HL-60 (cell line): ENCODE measurements around the gene ZNF785.

Source experiments
- CTCF ChIP-seq: IDR thresholded peaks from one replicate; pipeline ENCODE4 v1.5.1; 2011; ENCODE audit warnings: low read length, control low read depth, inconsistent platforms; ENCODE audit not compliant: insufficient read depth
- POLR2AphosphoS5 ChIP-seq: IDR thresholded peaks from 2 replicates; pipeline ENCODE4 v1.6.1; 2012; ENCODE audit warnings: low read depth
- SPI1 ChIP-seq: IDR thresholded peaks from 2 replicates; pipeline ENCODE4 v1.6.1; 2012; ENCODE audit warnings: low read depth, mild to moderate bottlenecking, borderline replicate concordance

- no peak for TF ChIP-seq CTCF
- no peak for TF ChIP-seq SPI1
- no peak for TF ChIP-seq POLR2AphosphoS5
Observed at GRCh38 chr16:30539000-30539964, 46.2 kb downstream of the ZNF785 start.
